Measurements from ENCODE around the gene SPACA1. TPM values are rescaled to one million over a fixed set of nuclear protein-coding genes. Genes with fewer than 3 reads are reported as not detected.

Gene SPACA1
- total RNA-seq, 1 experiment from 2014 or later, result not detected

DNA sequence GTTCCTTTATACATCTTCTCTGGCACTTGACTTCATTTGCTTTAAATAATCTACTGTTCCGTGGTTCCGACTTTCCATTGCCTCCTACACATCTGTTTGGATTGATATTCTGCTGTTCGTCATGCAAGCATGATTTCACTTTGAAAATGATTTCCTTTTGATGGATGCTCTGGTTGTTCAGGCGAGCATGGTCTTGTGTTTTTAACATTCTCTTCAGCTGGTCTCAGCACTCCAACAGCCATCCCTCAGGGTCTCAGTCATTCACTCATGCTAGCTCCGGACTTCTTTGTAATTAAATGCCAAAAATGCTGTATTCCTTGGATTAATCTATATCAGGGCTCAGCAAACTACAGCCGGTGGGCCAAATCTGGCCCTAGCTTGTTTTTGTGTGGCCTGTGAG lies 27.2 kb upstream of the SPACA1 start:
- Histone ChIP-seq H3K9me3 (ENCODE audit: control insufficient read depth, insufficient read depth, low read depth, low read length) (no peaks in the 10 kb centered on the region), H3K4me3 (ENCODE audit: low read depth in 2 of 2, low read length in 2 of 2) (no peak overlapping the region), H3K27me3 (ENCODE audit: control insufficient read depth, insufficient read depth, low read length) (peaks cover 4% of the 10 kb centered on the region; the same call in 1 of the 2 replicates), H3K36me3 (ENCODE audit: control insufficient read depth, insufficient read depth, low read length) (no peaks in the 10 kb centered on the region), H3K27ac (ENCODE audit: low read length) (no peak overlapping the region), H3K4me1 (ENCODE audit: control insufficient read depth, insufficient read depth, low read length) (no peaks in the 10 kb centered on the region)
- POLR2A ChIA-PET, result no interaction called here
- CTCF ChIA-PET, result interaction anchor here (0.6 kb wide), 1 partner anchor 884 kb away, joined by 3 read pairs; no protein-coding TSS in a partner anchor
- DNase-seq (ENCODE audit: low read depth, low spot score) (no peak), ATAC-seq (no peak)
- in situ Hi-C loops (cut with HindIII; ENCODE audit: low pct_unique_long_range_greater_than_20kb, low sequenced_read_pairs), result no loop called here
- intact Hi-C loops (cut with micrococcal nuclease; ENCODE audit: unreplicated experiment), result no loop called here
- no TSS peak for BruUV-seq (replicated peaks)
- TF ChIP-seq, protein P1, sequence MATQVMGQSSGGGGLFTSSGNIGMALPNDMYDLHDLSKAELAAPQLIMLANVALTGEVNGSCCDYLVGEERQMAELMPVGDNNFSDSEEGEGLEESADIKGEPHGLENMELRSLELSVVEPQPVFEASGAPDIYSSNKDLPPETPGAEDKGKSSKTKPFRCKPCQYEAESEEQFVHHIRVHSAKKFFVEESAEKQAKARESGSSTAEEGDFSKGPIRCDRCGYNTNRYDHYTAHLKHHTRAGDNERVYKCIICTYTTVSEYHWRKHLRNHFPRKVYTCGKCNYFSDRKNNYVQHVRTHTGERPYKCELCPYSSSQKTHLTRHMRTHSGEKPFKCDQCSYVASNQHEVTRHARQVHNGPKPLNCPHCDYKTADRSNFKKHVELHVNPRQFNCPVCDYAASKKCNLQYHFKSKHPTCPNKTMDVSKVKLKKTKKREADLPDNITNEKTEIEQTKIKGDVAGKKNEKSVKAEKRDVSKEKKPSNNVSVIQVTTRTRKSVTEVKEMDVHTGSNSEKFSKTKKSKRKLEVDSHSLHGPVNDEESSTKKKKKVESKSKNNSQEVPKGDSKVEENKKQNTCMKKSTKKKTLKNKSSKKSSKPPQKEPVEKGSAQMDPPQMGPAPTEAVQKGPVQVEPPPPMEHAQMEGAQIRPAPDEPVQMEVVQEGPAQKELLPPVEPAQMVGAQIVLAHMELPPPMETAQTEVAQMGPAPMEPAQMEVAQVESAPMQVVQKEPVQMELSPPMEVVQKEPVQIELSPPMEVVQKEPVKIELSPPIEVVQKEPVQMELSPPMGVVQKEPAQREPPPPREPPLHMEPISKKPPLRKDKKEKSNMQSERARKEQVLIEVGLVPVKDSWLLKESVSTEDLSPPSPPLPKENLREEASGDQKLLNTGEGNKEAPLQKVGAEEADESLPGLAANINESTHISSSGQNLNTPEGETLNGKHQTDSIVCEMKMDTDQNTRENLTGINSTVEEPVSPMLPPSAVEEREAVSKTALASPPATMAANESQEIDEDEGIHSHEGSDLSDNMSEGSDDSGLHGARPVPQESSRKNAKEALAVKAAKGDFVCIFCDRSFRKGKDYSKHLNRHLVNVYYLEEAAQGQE (IDR thresholded peaks at IDR 0.05; ENCODE audit: insufficient read depth in 1 of 2, low read depth in 2 of 2, low read length in 1 of 2), result no peak
- TF ChIP-seq, protein P2, sequence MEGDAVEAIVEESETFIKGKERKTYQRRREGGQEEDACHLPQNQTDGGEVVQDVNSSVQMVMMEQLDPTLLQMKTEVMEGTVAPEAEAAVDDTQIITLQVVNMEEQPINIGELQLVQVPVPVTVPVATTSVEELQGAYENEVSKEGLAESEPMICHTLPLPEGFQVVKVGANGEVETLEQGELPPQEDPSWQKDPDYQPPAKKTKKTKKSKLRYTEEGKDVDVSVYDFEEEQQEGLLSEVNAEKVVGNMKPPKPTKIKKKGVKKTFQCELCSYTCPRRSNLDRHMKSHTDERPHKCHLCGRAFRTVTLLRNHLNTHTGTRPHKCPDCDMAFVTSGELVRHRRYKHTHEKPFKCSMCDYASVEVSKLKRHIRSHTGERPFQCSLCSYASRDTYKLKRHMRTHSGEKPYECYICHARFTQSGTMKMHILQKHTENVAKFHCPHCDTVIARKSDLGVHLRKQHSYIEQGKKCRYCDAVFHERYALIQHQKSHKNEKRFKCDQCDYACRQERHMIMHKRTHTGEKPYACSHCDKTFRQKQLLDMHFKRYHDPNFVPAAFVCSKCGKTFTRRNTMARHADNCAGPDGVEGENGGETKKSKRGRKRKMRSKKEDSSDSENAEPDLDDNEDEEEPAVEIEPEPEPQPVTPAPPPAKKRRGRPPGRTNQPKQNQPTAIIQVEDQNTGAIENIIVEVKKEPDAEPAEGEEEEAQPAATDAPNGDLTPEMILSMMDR (IDR thresholded peaks at IDR 0.05), result no peak
- TF ChIP-seq TCF7L2 (IDR thresholded peaks at IDR 0.05; ENCODE audit: low read depth, low read length) (no peak), SIN3A (IDR thresholded peaks at IDR 0.05; ENCODE audit: borderline replicate concordance, insufficient read depth, low read depth, low read length) (no peak), POLR2AphosphoS5 (IDR thresholded peaks at IDR 0.05; ENCODE audit: low read depth, low read length) (no peak)

DNA sequence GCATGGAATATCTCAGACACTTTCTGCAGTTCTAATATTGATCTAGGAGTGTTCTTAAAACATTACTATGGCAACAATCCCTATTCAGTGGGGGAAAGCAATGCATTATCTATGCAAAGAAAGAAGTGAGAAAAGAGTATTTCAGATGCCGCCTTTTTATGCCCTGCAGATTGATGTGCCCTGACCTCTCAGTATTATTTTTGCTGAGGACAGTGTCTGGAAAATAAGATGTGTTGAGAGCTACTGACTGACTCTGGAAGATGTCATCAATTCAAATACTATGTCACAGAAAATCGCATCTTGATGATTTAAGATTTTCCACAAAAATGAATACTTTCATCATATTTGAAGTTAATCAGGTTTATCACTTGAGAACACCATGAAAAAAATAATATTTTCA lies 22.9 kb upstream of the SPACA1 start:
- Histone ChIP-seq H3K4me3 (ENCODE audit: low read depth in 2 of 2, low read length in 2 of 2) (no peak overlapping the region), H3K9me3 (ENCODE audit: control insufficient read depth, insufficient read depth, low read depth, low read length) (no peaks in the 10 kb centered on the region), H3K4me1 (ENCODE audit: control insufficient read depth, insufficient read depth, low read length) (no peaks in the 10 kb centered on the region), H3K27me3 (ENCODE audit: control insufficient read depth, insufficient read depth, low read length) (peaks cover 4% of the 10 kb centered on the region; the same call in 1 of the 2 replicates), H3K27ac (ENCODE audit: low read length) (no peak overlapping the region), H3K36me3 (ENCODE audit: control insufficient read depth, insufficient read depth, low read length) (no peaks in the 10 kb centered on the region)
- ChIA-PET CTCF (no interaction called here), POLR2A (no interaction called here)
- ATAC-seq (no peak), DNase-seq (ENCODE audit: low read depth, low spot score) (no peak)
- TF ChIP-seq TCF7L2 (IDR thresholded peaks at IDR 0.05; ENCODE audit: low read depth, low read length), result no peak
- TF ChIP-seq, protein P1 (IDR thresholded peaks at IDR 0.05; ENCODE audit: insufficient read depth in 1 of 2, low read depth in 2 of 2, low read length in 1 of 2), result no peak
- TF ChIP-seq, protein P2 (IDR thresholded peaks at IDR 0.05), result no peak
- TF ChIP-seq POLR2AphosphoS5 (IDR thresholded peaks at IDR 0.05; ENCODE audit: low read depth, low read length), result no peak
- in situ Hi-C loops (cut with HindIII; ENCODE audit: low pct_unique_long_range_greater_than_20kb, low sequenced_read_pairs), result no loop called here
- no TSS peak for BruUV-seq (replicated peaks)
- intact Hi-C loops (cut with micrococcal nuclease; ENCODE audit: unreplicated experiment), result no loop called here
